Measurements from ENCODE around the gene UVRAG.

The UVRAG gene

GRCh38 chr11:75888416-75888815 is 73.4 kb downstream of the UVRAG start:
- in situ Hi-C loops (cut with HindIII; ENCODE audit: low pct_unique_long_range_greater_than_20kb, low sequenced_read_pairs), result no loop called here

GRCh38 chr11:75891947-75892739 is 77.1 kb downstream of the UVRAG start:
- in situ Hi-C loops (cut with HindIII; ENCODE audit: low pct_unique_long_range_greater_than_20kb, low sequenced_read_pairs), result no loop called here
- no peak for TF ChIP-seq JUND (IDR thresholded peaks at IDR 0.05; ENCODE audit: low read depth)
- no peak for DNase-seq (ENCODE audit: low read depth in 1 of 2, low spot score in 1 of 2)

More at GRCh38 chr11:75888416-75888815, 73.4 kb downstream of the UVRAG start:
- DNase-seq (ENCODE audit: low read depth in 1 of 2, low spot score in 1 of 2), result no peak
- TF ChIP-seq JUND (IDR thresholded peaks at IDR 0.05; ENCODE audit: low read depth), result no peak

- TF ChIP-seq JUND (IDR thresholded peaks at IDR 0.05; ENCODE audit: low read depth), result no peak
- in situ Hi-C loops (cut with HindIII; ENCODE audit: low pct_unique_long_range_greater_than_20kb, low sequenced_read_pairs), result no loop called here
- DNase-seq (ENCODE audit: low read depth in 1 of 2, low spot score in 1 of 2), result no peak
Observed at GRCh38 chr11:75893251-75893650, 78.2 kb downstream of the UVRAG start.

GRCh38 chr11:75894036-75894585 is 79.1 kb downstream of the UVRAG start:
- DNase-seq (ENCODE audit: low read depth in 1 of 2, low spot score in 1 of 2), result no peak
- TF ChIP-seq JUND (IDR thresholded peaks at IDR 0.05; ENCODE audit: low read depth), result no peak
- in situ Hi-C loops (cut with HindIII; ENCODE audit: low pct_unique_long_range_greater_than_20kb, low sequenced_read_pairs), result no loop called here

DNA sequence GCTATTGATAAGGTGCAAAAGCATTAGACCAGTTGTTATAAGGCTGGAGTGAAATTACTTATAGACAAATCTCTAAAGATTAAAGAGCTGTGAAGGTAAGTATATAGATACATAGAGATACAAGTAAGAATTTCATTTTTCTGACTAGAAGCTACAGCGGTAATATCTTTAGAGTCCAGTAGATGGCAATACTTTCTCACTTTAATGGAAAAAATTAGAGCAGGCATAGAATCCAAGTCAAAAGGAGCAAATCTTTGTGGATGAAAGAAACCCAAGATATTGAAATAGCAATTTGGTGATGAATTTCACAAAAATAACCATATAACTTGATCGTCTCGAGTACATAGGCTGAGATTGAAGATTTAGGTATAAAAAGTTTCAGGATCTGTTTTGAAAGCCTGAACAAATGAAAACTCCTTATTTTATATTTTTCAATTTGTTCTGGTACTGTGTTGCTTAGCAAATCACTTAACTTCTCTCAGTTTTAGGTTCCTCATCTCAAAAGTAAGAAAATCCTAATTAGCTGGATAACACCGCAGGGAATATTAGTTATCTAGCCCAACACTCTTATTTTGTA is 81.9 kb downstream of the UVRAG start:
- peak; percentile 42 to 68 for DNase-seq (ENCODE audit: low read depth in 1 of 2, low spot score in 1 of 2)
- no peak for TF ChIP-seq JUND (IDR thresholded peaks at IDR 0.05; ENCODE audit: low read depth)
- in situ Hi-C loops (cut with HindIII; ENCODE audit: low pct_unique_long_range_greater_than_20kb, low sequenced_read_pairs), result no loop called here

GRCh38 chr11:75898871-75899270 is 83.9 kb downstream of the UVRAG start:
- no peak for DNase-seq (ENCODE audit: low read depth in 1 of 2, low spot score in 1 of 2)
- in situ Hi-C loops (cut with HindIII; ENCODE audit: low pct_unique_long_range_greater_than_20kb, low sequenced_read_pairs), result no loop called here
- TF ChIP-seq JUND (IDR thresholded peaks at IDR 0.05; ENCODE audit: low read depth), result no peak

DNA sequence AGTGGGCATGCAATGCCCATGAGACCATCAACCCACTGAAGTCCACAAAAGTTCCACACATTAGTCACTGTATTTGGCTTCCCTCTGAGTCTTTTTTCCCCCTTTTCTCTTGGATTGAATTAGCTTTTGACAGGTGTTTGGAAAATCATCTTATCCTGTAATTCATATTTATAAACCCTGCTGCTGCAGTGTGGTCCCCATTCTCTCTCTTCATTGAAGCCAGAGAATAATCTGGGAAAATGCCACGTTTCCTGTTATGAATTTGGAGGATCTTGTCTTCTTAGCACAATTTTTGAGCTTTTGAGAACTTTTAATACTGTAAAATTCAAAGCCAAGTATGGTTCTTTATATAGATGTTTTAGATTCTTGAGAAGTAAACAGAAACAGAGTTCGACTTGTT is 84.8 kb downstream of the UVRAG start:
- DNase-seq (ENCODE audit: low read depth in 1 of 2, low spot score in 1 of 2), result no peak
- TF ChIP-seq JUND (IDR thresholded peaks at IDR 0.05; ENCODE audit: low read depth), result no peak
- in situ Hi-C loops (cut with HindIII; ENCODE audit: low pct_unique_long_range_greater_than_20kb, low sequenced_read_pairs), result no loop called here

DNA sequence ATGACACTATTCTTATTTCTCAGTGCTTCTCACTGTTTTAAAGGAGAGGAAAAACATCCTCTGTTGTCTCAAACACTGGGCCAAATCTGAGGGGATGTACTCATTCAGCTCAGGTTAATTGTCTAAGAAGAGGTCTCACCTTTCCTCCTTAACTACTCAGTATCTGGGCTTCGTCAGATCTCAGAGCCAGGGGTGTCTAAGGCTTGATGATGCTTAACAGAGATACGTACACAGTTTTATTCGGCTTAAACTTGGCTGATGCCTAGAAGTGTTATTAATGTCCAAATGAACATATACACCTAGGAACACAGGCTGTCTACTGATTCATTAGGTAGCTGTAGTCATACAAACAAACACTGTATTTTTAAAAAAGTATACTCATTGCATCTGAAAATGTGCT is 85.8 kb downstream of the UVRAG start:
- no peak for TF ChIP-seq JUND (IDR thresholded peaks at IDR 0.05; ENCODE audit: low read depth)
- DNase-seq (ENCODE audit: low read depth in 1 of 2, low spot score in 1 of 2), result no peak
- in situ Hi-C loops (cut with HindIII; ENCODE audit: low pct_unique_long_range_greater_than_20kb, low sequenced_read_pairs), result no loop called here

GRCh38 chr11:75902631-75903030 is 87.6 kb downstream of the UVRAG start:
- no peak for TF ChIP-seq JUND (IDR thresholded peaks at IDR 0.05; ENCODE audit: low read depth)
- in situ Hi-C loops (cut with HindIII; ENCODE audit: low pct_unique_long_range_greater_than_20kb, low sequenced_read_pairs), result no loop called here
- no peak for DNase-seq (ENCODE audit: low read depth in 1 of 2, low spot score in 1 of 2)

GRCh38 chr11:75903276-75903675 is 88.3 kb downstream of the UVRAG start:
- DNase-seq (ENCODE audit: low read depth in 1 of 2, low spot score in 1 of 2), result no peak
- no peak for TF ChIP-seq JUND (IDR thresholded peaks at IDR 0.05; ENCODE audit: low read depth)
- in situ Hi-C loops (cut with HindIII; ENCODE audit: low pct_unique_long_range_greater_than_20kb, low sequenced_read_pairs), result no loop called here

GRCh38 chr11:75905434-75905833 is 90.4 kb downstream of the UVRAG start:
- in situ Hi-C loops (cut with HindIII; ENCODE audit: low pct_unique_long_range_greater_than_20kb, low sequenced_read_pairs), result no loop called here
- no peak for DNase-seq (ENCODE audit: low read depth in 1 of 2, low spot score in 1 of 2)
- no peak for TF ChIP-seq JUND (IDR thresholded peaks at IDR 0.05; ENCODE audit: low read depth)

DNA sequence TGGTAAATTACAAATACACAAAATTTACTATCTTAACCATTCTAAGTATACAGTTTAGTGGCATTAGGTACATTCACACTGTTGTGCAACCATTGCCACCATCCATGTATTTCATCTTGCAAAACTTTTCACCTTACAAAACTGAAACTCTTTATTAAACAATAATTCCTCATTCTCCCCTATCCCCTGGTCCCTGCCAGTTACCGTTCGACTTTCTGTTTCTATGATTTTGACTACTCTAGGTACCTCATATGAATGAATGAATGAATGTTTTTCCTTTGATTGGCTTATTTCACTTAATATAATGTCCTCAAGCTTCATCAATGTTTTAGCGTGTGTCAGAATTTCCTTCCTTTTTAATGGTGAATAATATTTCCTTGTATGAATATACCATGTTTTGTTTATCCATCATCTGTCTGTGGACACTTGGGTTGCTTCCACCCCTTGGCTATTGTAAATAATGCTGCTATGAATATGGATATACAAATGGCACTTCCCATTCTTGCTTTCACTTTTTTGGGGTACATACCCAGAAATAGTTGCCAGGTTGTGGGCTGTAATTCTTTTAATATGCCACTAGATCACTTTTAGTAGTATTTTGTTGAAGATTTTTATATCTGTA is 93.0 kb downstream of the UVRAG start:
- DNase-seq (ENCODE audit: low read depth in 1 of 2, low spot score in 1 of 2), result no peak
- in situ Hi-C loops (cut with HindIII; ENCODE audit: low pct_unique_long_range_greater_than_20kb, low sequenced_read_pairs), result no loop called here
- TF ChIP-seq JUND (IDR thresholded peaks at IDR 0.05; ENCODE audit: low read depth), result no peak
